Colonic mucosa (tissue), 4 donors: ENCODE results near the gene MEA1. TPM values are rescaled to one million over a fixed set of nuclear protein-coding genes. Genes with fewer than 3 reads are reported as not detected.
A peak's percentile ranks its signal among the peaks of the same experiment; 100 is the strongest.

ENCODE experiments used
- DNase-seq: peaks from one replicate; pipeline ENCODE4 v3.0.0-alpha.2; 2020
- H3K27ac ChIP-seq: fragments of 200-600 bp; one replicate; pipeline ENCODE4 v1.8.0; 2021
- H3K27me3 ChIP-seq: fragments of 200-600 bp; one replicate; pipeline ENCODE4 v1.8.0; 2021
- H3K36me3 ChIP-seq: fragments of 200-600 bp; one replicate; pipeline ENCODE4 v1.8.0; 2021
- H3K4me1 ChIP-seq: fragments of 200-600 bp; one replicate; pipeline ENCODE4 v1.8.0; 2021; ENCODE audit warnings: mild to moderate bottlenecking
- H3K4me3 ChIP-seq: fragments of 200-600 bp; one replicate; pipeline ENCODE4 v1.8.0; 2021
- H3K9ac ChIP-seq, 2 donors: one replicate each; pipeline ENCODE4 v1.7.0; 2013; ENCODE audit warnings: control low read depth in 2 of 2, low read depth in 2 of 2, low read length in 2 of 2
- H3K9me3 ChIP-seq: fragments of 200-600 bp; one replicate; pipeline ENCODE4 v1.8.0; 2021
- CTCF ChIP-seq: fragments of 200-600 bp; IDR thresholded peaks from one replicate; pipeline ENCODE4 v1.8.0; 2022; ENCODE audit warnings: antibody characterized with exemption, mild to moderate bottlenecking
- intact Hi-C: fragments of 100-400 bp; cut with DNase I; formaldehyde crosslinking; loops from one replicate; pipeline ENCODE4 v1.14.1; 2022
- total RNA-seq, 2 donors: library from RNA; stranded (reverse); fragmentation: NEBNext Ultra II Directional in 1 of 2; extraction: Animal tissue kit (Norgen Biotek cat#: 25700) in 1 of 2; gene quantifications; one replicate each; pipeline ENCODE4 v1.2.1, GENCODE V29; 2021
- donor health status: healthy.
- donor health status: DM: no; HTN: no; CAD: no.
- donor health status: DM: no; HTN: no; CAD: no.

Gene MEA1
- 10 to 100 TPM; 43.7 to 54.5 TPM for total RNA-seq

GRCh38 chr6:43013843-43014433 is at the start of gene MEA1, which contains the start of gene KLHDC3:
Gene MEA1 (minus strand): TSS chr6:43013946. CDS start chr6:43013813, 133 bp downstream.
Gene KLHDC3 (plus strand): TSS chr6:43014249. CDS start chr6:43017193, 2,944 bp downstream.
- Histone ChIP-seq H3K9me3 (no peaks in the 10 kb centered on the region), H3K9ac (peak within 1 kb of the TSS; percentile 80 to 82), H3K4me1 (peaks cover 14% of the 10 kb centered on the region), H3K36me3 (no peaks in the 10 kb centered on the region), H3K27me3 (no peaks in the 10 kb centered on the region), H3K27ac (peak within 1 kb of the TSS; percentile 60), H3K4me3 (peak within 1 kb of the TSS; percentile 67)
- intact Hi-C loops, result no loop called here
- no peak for TF ChIP-seq CTCF
- peak; percentile 100 for DNase-seq

GRCh38 chr6:43062818-43063217 is 49.1 kb upstream of the MEA1 start:
- Histone ChIP-seq H3K4me3 (no peak overlapping the region), H3K4me1 (peaks cover 11% of the 10 kb centered on the region), H3K27me3 (no peaks in the 10 kb centered on the region), H3K36me3 (peaks cover 3% of the 10 kb centered on the region), H3K27ac (no peak overlapping the region), H3K9ac (no peak overlapping the region), H3K9me3 (no peaks in the 10 kb centered on the region)
- DNase-seq, result no peak
- TF ChIP-seq CTCF, result no peak
- intact Hi-C loops, result no loop called here

- Histone ChIP-seq H3K9ac (peak overlapping the region in 1 of 2 donors; percentile 98), H3K4me3 (peak overlapping the region; percentile 55), H3K4me1 (peaks cover 11% of the 10 kb centered on the region), H3K27me3 (no peaks in the 10 kb centered on the region), H3K36me3 (peaks cover 3% of the 10 kb centered on the region), H3K9me3 (no peaks in the 10 kb centered on the region), H3K27ac (no peak overlapping the region)
- intact Hi-C loops, result no loop called here
- no peak for TF ChIP-seq CTCF
- DNase-seq, result no peak
Measured at GRCh38 chr6:43061861-43062260, 48.1 kb upstream of the MEA1 start.

GRCh38 chr6:43060755-43061633 is 47.2 kb upstream of the MEA1 start:
- Histone ChIP-seq H3K27ac (peak overlapping the region; percentile 94), H3K9me3 (no peaks in the 10 kb centered on the region), H3K9ac (peak overlapping the region; percentile 28 to 98), H3K4me1 (peaks cover 11% of the 10 kb centered on the region), H3K36me3 (peaks cover 3% of the 10 kb centered on the region), H3K4me3 (peak overlapping the region; percentile 55), H3K27me3 (no peaks in the 10 kb centered on the region)
- peak; percentile 28 for DNase-seq
- TF ChIP-seq CTCF, result no peak
- intact Hi-C loops, result no loop called here

- intact Hi-C loops, result no loop called here
- no peak for TF ChIP-seq CTCF
- Histone ChIP-seq H3K27ac (peak overlapping the region; percentile 94), H3K4me1 (peaks cover 11% of the 10 kb centered on the region), H3K4me3 (peak overlapping the region; percentile 55), H3K36me3 (peaks cover 3% of the 10 kb centered on the region), H3K9me3 (no peaks in the 10 kb centered on the region), H3K9ac (peak overlapping the region; percentile 72 to 98), H3K27me3 (no peaks in the 10 kb centered on the region)
- DNase-seq, result peak; percentile 90
Measured at GRCh38 chr6:43060034-43060754, 46.4 kb upstream of the MEA1 start.
